Neural progenitor cell (in vitro differentiated cells): ENCODE results near the gene SPAG16.

Experiments used
- EZH2 ChIP-seq: fragments of 200-600 bp; sonication (generic); IDR thresholded peaks from 2 replicates; pipeline ENCODE4 v1.6.1; 2017; ENCODE audit warnings: antibody characterized with exemption, mild to moderate bottlenecking, moderate library complexity
- TF ChIP-seq, protein P1 (sequence below): fragments of 200-600 bp; sonication (generic); IDR thresholded peaks from 2 replicates; pipeline ENCODE4 v1.5.1; 2017; ENCODE audit warnings: antibody characterized with exemption, mild to moderate bottlenecking

DNA sequence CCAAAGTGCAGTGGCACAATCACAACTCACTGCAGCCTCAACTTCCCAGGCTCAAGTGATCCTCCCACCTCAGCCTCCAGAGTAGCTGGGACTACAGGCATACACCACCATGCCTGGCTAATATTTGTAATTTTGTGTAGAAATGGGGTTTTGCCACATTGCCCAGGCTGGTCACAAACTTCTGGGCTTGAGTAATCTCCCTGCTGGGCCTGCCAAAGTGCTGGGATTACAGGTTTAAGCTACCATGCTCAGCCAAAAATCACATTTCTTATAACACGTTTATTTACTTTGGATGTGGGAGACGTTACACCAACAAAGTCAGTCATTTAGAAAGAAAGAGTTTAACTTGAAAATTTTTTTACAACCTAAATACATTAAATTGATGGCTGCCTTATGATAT, 917.6 kb downstream of the SPAG16 start:
- TF ChIP-seq EZH2, result no peak
- TF ChIP-seq, protein P1, sequence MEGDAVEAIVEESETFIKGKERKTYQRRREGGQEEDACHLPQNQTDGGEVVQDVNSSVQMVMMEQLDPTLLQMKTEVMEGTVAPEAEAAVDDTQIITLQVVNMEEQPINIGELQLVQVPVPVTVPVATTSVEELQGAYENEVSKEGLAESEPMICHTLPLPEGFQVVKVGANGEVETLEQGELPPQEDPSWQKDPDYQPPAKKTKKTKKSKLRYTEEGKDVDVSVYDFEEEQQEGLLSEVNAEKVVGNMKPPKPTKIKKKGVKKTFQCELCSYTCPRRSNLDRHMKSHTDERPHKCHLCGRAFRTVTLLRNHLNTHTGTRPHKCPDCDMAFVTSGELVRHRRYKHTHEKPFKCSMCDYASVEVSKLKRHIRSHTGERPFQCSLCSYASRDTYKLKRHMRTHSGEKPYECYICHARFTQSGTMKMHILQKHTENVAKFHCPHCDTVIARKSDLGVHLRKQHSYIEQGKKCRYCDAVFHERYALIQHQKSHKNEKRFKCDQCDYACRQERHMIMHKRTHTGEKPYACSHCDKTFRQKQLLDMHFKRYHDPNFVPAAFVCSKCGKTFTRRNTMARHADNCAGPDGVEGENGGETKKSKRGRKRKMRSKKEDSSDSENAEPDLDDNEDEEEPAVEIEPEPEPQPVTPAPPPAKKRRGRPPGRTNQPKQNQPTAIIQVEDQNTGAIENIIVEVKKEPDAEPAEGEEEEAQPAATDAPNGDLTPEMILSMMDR, result no peak
